HepG2 (cell line): ENCODE data around the gene CDX1. TPM values are rescaled to one million over a fixed set of nuclear protein-coding genes. Genes with fewer than 3 reads are reported as not detected.

Source experiments
- ATAC-seq: fragments of 200-7000 bp; cut with Tn5 transposase; 3 replicates; pipeline ENCODE4 v1.9.1; 2020; ENCODE audit warnings: mild to moderate bottlenecking, moderate library complexity
- BruUV-seq: library from RNA; stranded (reverse); fragments of 400-500 nt; replicated peaks from 2 replicates; lab custom pipeline; 2021; lab: Mats Ljungman, UMichigan
- CTCF ChIA-PET: fragments of 300-600 bp; formaldehyde crosslinking; extraction: SDS; loops from one replicate; lab custom pipeline; 2021; ENCODE audit warnings: low total read pairs, inconsistent platforms, low intra/inter-chr PET ratio; lab: Yijun Ruan, JAX
- POLR2A ChIA-PET: fragments of 350-600 bp; sonication (Branson Sonifier 250); formaldehyde crosslinking; loops from one replicate; lab custom pipeline; 2020; ENCODE audit warnings: antibody characterized with exemption, inconsistent platforms; lab: Yijun Ruan, JAX
- DNase-seq: peaks from one replicate; pipeline ENCODE4 v3.0.0-alpha.2; 2015; ENCODE audit warnings: low spot score
- FAIRE-seq: peaks from 3 replicates; lab custom pipeline; 2011; peaks lifted over from hg19 to GRCh38; lab: Jason Lieb, UNC
- H2AFZ ChIP-seq: one replicate; pipeline ENCODE4 v1.6.1; 2011; ENCODE audit warnings: low read length, inconsistent platforms
- H3K27ac ChIP-seq: fragments of 300-600 bp; 3 replicates; pipeline ENCODE4 v1.8.0; 2011; ENCODE audit warnings: mixed run types, mild to moderate bottlenecking, mixed read lengths, low read length, inconsistent platforms; ENCODE audit not compliant: insufficient read depth; ENCODE audit errors: extremely low read length
- H3K27me3 ChIP-seq, 2 experiments: fragments of 200-600 bp in 1 of 2; 2 replicates in 1 of 2; 3 replicates in 1 of 2; pipeline versions ENCODE4 v1.6.0 to v1.8.0; 2011; ENCODE audit warnings: low read length in 2 of 2, mild to moderate bottlenecking in 2 of 2, moderate library complexity in 2 of 2, inconsistent platforms in 1 of 2; ENCODE audit not compliant: insufficient read depth in 2 of 2, control insufficient read depth in 1 of 2
- H3K36me3 ChIP-seq, 2 experiments: fragments of 200-600 bp in 1 of 2; replicated peaks in 1 of 2; 2 replicates in 1 of 2; 3 replicates in 1 of 2; pipeline versions ENCODE4 v1.5.1 to v1.8.0; 2011; ENCODE audit warnings: low read length in 2 of 2, inconsistent platforms in 1 of 2; ENCODE audit not compliant: insufficient read depth in 2 of 2, control insufficient read depth in 1 of 2
- H3K4me1 ChIP-seq: 2 replicates; pipeline ENCODE4 v1.5.1; 2012; ENCODE audit warnings: low read length, inconsistent platforms; ENCODE audit not compliant: insufficient read depth
- H3K4me2 ChIP-seq: 2 replicates; pipeline ENCODE4 v1.6.0; 2011; ENCODE audit warnings: low read depth, low read length, inconsistent platforms
- H3K4me3 ChIP-seq, 3 experiments: fragments of 200-600 bp in 1 of 3; sonication (generic), shearing (Covaris generic) in 1 of 3; replicated peaks in 1 of 3; 2 replicates each; pipeline ENCODE4 v1.5.1; 2011 to 2016; ENCODE audit warnings: low read length in 3 of 3, inconsistent platforms in 2 of 3, low read depth in 2 of 3, mild to moderate bottlenecking in 2 of 3, control low read depth in 1 of 3, mixed read lengths in 1 of 3; ENCODE audit not compliant: insufficient read depth in 1 of 3
- H3K79me2 ChIP-seq: one replicate; pipeline ENCODE4 v1.6.1; 2011; ENCODE audit warnings: low read length, inconsistent platforms; ENCODE audit not compliant: insufficient read depth
- H3K9ac ChIP-seq: 2 replicates; pipeline ENCODE4 v1.6.0; 2011; ENCODE audit warnings: mild to moderate bottlenecking, low read depth, low read length, inconsistent platforms; ENCODE audit not compliant: insufficient read depth
- H3K9me3 ChIP-seq: 2 replicates; pipeline ENCODE4 v1.5.1; 2012; ENCODE audit warnings: mild to moderate bottlenecking, low read length
- H4K20me1 ChIP-seq: 2 replicates; pipeline ENCODE4 v1.6.0; 2011; ENCODE audit warnings: inconsistent platforms, mild to moderate bottlenecking, low read length, moderate library complexity; ENCODE audit not compliant: insufficient read depth
- HOXA7 ChIP-seq: sonication (generic); formaldehyde crosslinking; IDR thresholded peaks from 2 replicates; pipeline ENCODE4 v1.8.1; 2022; ENCODE audit warnings: mild to moderate bottlenecking, missing genetic modification reagents, moderate library complexity
- KDM4B ChIP-seq: sonication (generic); formaldehyde crosslinking; IDR thresholded peaks from 2 replicates; pipeline ENCODE4 v1.4.0; 2020; ENCODE audit warnings: missing genetic modification reagents
- RNF2 ChIP-seq: fragments of 450-650 bp; conservative IDR thresholded peaks from 2 replicates; pipeline ENCODE4 v1.6.1; 2016; ENCODE audit warnings: low read depth
- TEF ChIP-seq: sonication (generic); formaldehyde crosslinking; IDR thresholded peaks from 2 replicates; pipeline ENCODE4 v1.5.0; 2020; ENCODE audit warnings: missing genetic modification reagents
- TFDP1 ChIP-seq: IDR thresholded peaks from 2 replicates; pipeline ENCODE4 v1.6.1; 2016; ENCODE audit warnings: missing compliant biosample characterization, missing genetic modification reagents, borderline replicate concordance
- ZNF749 ChIP-seq: sonication (generic); formaldehyde crosslinking; IDR thresholded peaks from 2 replicates; pipeline ENCODE4 v1.8.0; 2022; ENCODE audit warnings: mild to moderate bottlenecking, missing genetic modification reagents, moderate library complexity, borderline replicate concordance
- WGBS: methylation state at CpG from one replicate; pipeline ENCODE4 v1.1.6; 2017; ENCODE audit warnings: low lambda C conversion rate; 5-methylcytosine and 5-hydroxymethylcytosine counted together
- in situ Hi-C: cut with HindIII; loops from 2 replicates; pipeline ENCODE4 v1.10.0; 2017; ENCODE audit warnings: low pct_unique_long_range_greater_than_20kb; ENCODE audit not compliant: extremely low pct_ligation_motif_present
- intact Hi-C: fragments of 100-400 bp; cut with micrococcal nuclease; formaldehyde crosslinking; loops from one replicate; pipeline ENCODE4 v1.10.0; 2022; ENCODE audit not compliant: unreplicated experiment
- polyA plus RNA-seq, 8 experiments: library from polyadenylated mRNA; depleted of rRNA in 3 of 8; stranded (reverse) in 7 of 8; unstranded in 1 of 8; fragments of >200 nt; fragmentation: Illumina TruSeq in 4 of 8; extraction: Trizol in 4 of 8; gene quantifications; 2 replicates each; pipeline versions ENCODE4 v1.2.1 to v1.2.3, GENCODE V29; 2011 to 2016; ENCODE audit warnings: low read depth in 4 of 8, missing spikeins in 1 of 8, mixed read lengths in 1 of 8; ENCODE audit not compliant: insufficient read depth in 1 of 8
- total RNA-seq, 5 experiments: library from RNA; depleted of rRNA; stranded (reverse); fragments of >200 nt; fragmentation: Illumina TruSeq; extraction: Trizol; gene quantifications; 2 replicates each; pipeline ENCODE4 v1.2.3, GENCODE V29; 2016; ENCODE audit warnings: low read depth in 1 of 5
- TF ChIP-seq, protein P1 (sequence below): sonication (generic); formaldehyde crosslinking; IDR thresholded peaks from 2 replicates; pipeline ENCODE4 v1.9.0; 2021; ENCODE audit warnings: missing genetic modification reagents, mild to moderate bottlenecking, borderline replicate concordance

CDX1 gene
- total and polyA plus RNA-seq, 2 of the 13 experiments (the other 11 are each of a cell fraction or from before 2014, with no cell fraction given): not detected

DNA sequence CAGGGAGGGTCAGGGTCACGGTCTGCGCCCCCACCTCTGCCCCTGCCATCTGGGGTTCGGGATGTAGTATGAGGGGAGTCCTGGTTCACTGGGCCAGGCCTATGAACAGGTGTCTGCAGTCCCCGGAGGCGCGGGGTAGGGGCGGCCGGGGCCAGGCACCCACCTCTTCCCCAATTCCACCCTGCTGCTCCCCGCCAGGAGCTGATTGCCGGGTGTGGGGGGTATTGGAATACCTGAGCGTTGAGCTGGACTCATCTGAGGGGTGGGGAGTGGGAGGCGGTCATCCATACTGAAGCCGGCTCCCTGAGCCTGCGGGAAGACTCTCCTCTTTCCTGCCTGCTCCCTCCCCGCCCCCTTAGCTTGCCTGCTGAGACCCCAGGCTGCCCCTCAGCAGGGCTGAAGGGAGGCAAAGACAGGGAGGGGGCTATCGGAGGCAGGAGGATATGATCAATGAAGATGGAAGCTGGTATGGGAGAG is 24.0 kb downstream of the CDX1 start:
- ChIA-PET POLR2A (no interaction called here), CTCF (no interaction called here)
- peaks cover 15% of the 10 kb centered on the region for H3K4me1 ChIP-seq
- in situ Hi-C loops: no loop called here
- intact Hi-C loops: no loop called here
- no peak overlapping the region for H3K9ac ChIP-seq
- BruUV-seq: no TSS peak
- no peaks in the 10 kb centered on the region for H3K79me2 ChIP-seq
- TF ChIP-seq HOXA7 (CRISPR knock-in tag) (no peak), KDM4B (CRISPR knock-in tag) (no peak), ZNF749 (no peak), RNF2 (no peak), TEF (CRISPR knock-in tag) (no peak), TFDP1 (no peak)
- TF ChIP-seq, protein P1, sequence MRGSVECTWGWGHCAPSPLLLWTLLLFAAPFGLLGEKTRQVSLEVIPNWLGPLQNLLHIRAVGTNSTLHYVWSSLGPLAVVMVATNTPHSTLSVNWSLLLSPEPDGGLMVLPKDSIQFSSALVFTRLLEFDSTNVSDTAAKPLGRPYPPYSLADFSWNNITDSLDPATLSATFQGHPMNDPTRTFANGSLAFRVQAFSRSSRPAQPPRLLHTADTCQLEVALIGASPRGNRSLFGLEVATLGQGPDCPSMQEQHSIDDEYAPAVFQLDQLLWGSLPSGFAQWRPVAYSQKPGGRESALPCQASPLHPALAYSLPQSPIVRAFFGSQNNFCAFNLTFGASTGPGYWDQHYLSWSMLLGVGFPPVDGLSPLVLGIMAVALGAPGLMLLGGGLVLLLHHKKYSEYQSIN (CRISPR knock-in tag): no peak
- TF ChIP-seq, all 625 proteins: peak for 0
- ATAC-seq (no peak), FAIRE-seq (no peak), DNase-seq (no peak)
- Histone ChIP-seq H3K27ac (no peak overlapping the region), H3K4me3 (no peak overlapping the region), H2AFZ (no peak overlapping the region), H3K27me3 (peaks cover 0 to 30% of the 10 kb centered on the region in 2 experiments), H3K4me2 (no peak overlapping the region), H4K20me1 (no peaks in the 10 kb centered on the region), H3K36me3 (no peaks in the 10 kb centered on the region), H3K9me3 (no peaks in the 10 kb centered on the region)
- WGBS: 33% methylated on average over 10 of the region's 16 CpGs
